Type B pancreatic cell (in vitro differentiated cells): ENCODE measurements around the gene TSEN34. TPM values are rescaled to one million over a fixed set of nuclear protein-coding genes. Genes with fewer than 3 reads are reported as not detected.
A peak's percentile ranks its signal among the peaks of the same experiment; 100 is the strongest.
"Not testable (repeated sequence)": the region's sequence is repeated elsewhere in the genome, so short reads cannot be mapped to it uniquely, and the experiment has no call there.

Source experiments
- DNase-seq: peaks from one replicate; pipeline ENCODE4 v3.0.0; 2021; ENCODE audit warnings: mixed read lengths; ENCODE audit not compliant: unreplicated experiment; ENCODE audit errors: extremely low spot score
- H3K27ac Mint-ChIP-seq: 2 replicates; pipeline ENCODE4 v1.8.0; 2021; ENCODE audit warnings: mild to moderate bottlenecking, mixed read lengths
- H3K27me3 Mint-ChIP-seq: 2 replicates; pipeline ENCODE4 v1.8.0; 2021; ENCODE audit warnings: mixed read lengths
- H3K36me3 Mint-ChIP-seq: 2 replicates; pipeline ENCODE4 v1.8.0; 2021; ENCODE audit warnings: mixed read lengths
- H3K4me1 Mint-ChIP-seq: one replicate; pipeline ENCODE4 v1.8.0; 2021; ENCODE audit warnings: mixed read lengths; ENCODE audit not compliant: unreplicated experiment
- H3K4me3 Mint-ChIP-seq: 2 replicates; pipeline ENCODE4 v1.8.0; 2021; ENCODE audit warnings: mild to moderate bottlenecking, mixed read lengths
- H3K9me3 Mint-ChIP-seq: 2 replicates; pipeline ENCODE4 v1.8.0; 2021; ENCODE audit warnings: mixed read lengths
- total RNA-seq: library from RNA; stranded (reverse); gene quantifications from 2 replicates; pipeline ENCODE4 v1.2.1, GENCODE V29; 2021; ENCODE audit warnings: low replicate concordance
- TF ChIP-seq, protein P1 (sequence below): fragments of 200-600 bp; sonication (generic); conservative IDR thresholded peaks from 2 replicates; pipeline ENCODE4 v1.5.0; 2021; ENCODE audit warnings: antibody characterized with exemption, mild to moderate bottlenecking

The TSEN34 gene
- total RNA-seq, 1 donor from 2014 or later = 41.9 TPM

- not testable (repeated sequence) for H3K9me3 Mint-ChIP-seq, H3K27ac Mint-ChIP-seq, H3K4me3 Mint-ChIP-seq, H3K36me3 Mint-ChIP-seq, DNase-seq, H3K4me1 Mint-ChIP-seq
- peaks cover 13% of the 10 kb centered on the region for H3K27me3 Mint-ChIP-seq
These were observed 31.6 kb downstream of the TSEN34 start, which contains the start of gene LILRB3 for GRCh38 chr19:54222474-54223276. Gene LILRB3 (minus strand): TSS chr19:54223007. CDS start chr19:54222976, 31 bp downstream.

- not testable (repeated sequence) for H3K36me3 Mint-ChIP-seq, H3K27ac Mint-ChIP-seq, H3K9me3 Mint-ChIP-seq, DNase-seq, H3K4me1 Mint-ChIP-seq, H3K4me3 Mint-ChIP-seq
- H3K27me3 Mint-ChIP-seq = peaks cover 13% of the 10 kb centered on the region
These were observed 32.3 kb downstream of the TSEN34 start for GRCh38 chr19:54223277-54223936.

DNA sequence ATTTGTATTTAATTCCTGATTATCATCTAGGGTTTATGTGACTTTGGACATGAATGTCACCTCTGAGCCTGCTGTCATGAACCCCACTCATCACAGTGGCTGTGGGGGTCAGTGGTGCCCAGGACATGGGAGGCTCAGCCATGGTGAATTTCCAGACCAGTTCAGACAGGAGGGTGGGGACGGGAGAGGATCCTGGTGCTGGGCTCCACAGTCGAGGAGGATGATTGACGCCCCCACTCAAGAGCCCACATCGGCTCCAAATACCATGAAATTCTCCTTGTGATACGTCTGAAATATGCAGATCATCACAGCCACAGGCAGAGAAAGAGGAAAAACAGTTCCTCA lies 32.8 kb downstream of the TSEN34 start:
- not testable (repeated sequence) for DNase-seq, H3K4me3 Mint-ChIP-seq, H3K4me1 Mint-ChIP-seq, H3K36me3 Mint-ChIP-seq, H3K9me3 Mint-ChIP-seq, H3K27ac Mint-ChIP-seq
- H3K27me3 Mint-ChIP-seq = peaks cover 13% of the 10 kb centered on the region

DNA sequence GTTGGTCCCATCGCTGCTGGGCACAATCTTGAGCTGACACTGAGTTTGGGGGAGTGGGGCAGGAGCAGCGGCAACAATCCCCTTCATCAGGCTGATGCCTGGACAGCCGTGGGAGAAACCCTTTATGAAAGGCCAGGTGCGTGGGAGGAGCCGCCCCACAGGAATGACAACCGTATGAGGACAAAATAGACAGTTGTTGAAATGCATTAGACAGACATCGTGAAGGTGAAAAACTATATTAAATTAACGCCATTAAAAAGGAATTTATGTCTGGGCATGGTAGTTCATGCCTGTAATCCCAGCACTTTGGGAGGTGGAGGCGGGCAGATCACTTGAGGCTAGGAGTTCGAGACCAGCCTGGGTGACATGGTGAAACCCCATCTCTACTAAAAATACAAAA lies 33.5 kb downstream of the TSEN34 start:
- H3K27me3 Mint-ChIP-seq = peaks cover 18% of the 10 kb centered on the region

GRCh38 chr19:54229146-54229545 lies 38.0 kb downstream of the TSEN34 start:
- H3K27me3 Mint-ChIP-seq = peaks cover 28% of the 10 kb centered on the region
- H3K4me3 Mint-ChIP-seq = no peak overlapping the region
- H3K36me3 Mint-ChIP-seq = no peaks in the 10 kb centered on the region
- no peak overlapping the region for H3K27ac Mint-ChIP-seq
- TF ChIP-seq, protein P1, sequence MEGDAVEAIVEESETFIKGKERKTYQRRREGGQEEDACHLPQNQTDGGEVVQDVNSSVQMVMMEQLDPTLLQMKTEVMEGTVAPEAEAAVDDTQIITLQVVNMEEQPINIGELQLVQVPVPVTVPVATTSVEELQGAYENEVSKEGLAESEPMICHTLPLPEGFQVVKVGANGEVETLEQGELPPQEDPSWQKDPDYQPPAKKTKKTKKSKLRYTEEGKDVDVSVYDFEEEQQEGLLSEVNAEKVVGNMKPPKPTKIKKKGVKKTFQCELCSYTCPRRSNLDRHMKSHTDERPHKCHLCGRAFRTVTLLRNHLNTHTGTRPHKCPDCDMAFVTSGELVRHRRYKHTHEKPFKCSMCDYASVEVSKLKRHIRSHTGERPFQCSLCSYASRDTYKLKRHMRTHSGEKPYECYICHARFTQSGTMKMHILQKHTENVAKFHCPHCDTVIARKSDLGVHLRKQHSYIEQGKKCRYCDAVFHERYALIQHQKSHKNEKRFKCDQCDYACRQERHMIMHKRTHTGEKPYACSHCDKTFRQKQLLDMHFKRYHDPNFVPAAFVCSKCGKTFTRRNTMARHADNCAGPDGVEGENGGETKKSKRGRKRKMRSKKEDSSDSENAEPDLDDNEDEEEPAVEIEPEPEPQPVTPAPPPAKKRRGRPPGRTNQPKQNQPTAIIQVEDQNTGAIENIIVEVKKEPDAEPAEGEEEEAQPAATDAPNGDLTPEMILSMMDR = no peak
- H3K4me1 Mint-ChIP-seq = no peaks in the 10 kb centered on the region
- no peak for DNase-seq
- H3K9me3 Mint-ChIP-seq = peaks cover 5% of the 10 kb centered on the region

More for the DNA sequence above, 33.5 kb downstream of the TSEN34 start:
- not testable (repeated sequence) for H3K9me3 Mint-ChIP-seq, H3K27ac Mint-ChIP-seq, H3K4me1 Mint-ChIP-seq, DNase-seq, H3K4me3 Mint-ChIP-seq, H3K36me3 Mint-ChIP-seq

DNA sequence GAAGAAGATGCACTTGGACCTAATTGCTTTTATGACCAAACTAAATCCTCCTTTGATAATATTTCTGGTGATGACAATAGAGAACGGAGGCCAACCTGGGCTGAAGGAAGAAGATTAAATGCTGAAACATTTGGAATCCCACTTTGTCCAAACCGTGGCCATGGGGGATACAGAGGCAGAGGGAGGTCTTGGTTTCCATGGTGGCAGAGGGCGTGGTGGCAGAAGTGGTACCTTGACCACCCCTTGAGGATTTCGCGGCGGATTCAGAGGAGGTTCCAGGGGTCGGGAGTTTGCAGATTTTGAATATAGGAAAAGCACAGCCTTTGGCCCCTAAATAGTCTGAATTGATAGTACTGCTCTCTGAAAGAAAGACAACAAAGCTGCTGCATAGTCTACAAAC lies 38.9 kb downstream of the TSEN34 start:
- TF ChIP-seq, protein P1 = no peak
- H3K27ac Mint-ChIP-seq = no peak overlapping the region
- H3K9me3 Mint-ChIP-seq = peaks cover 5% of the 10 kb centered on the region
- H3K4me1 Mint-ChIP-seq = no peaks in the 10 kb centered on the region
- no peak for DNase-seq
- no peaks in the 10 kb centered on the region for H3K36me3 Mint-ChIP-seq
- no peak overlapping the region for H3K4me3 Mint-ChIP-seq
- peaks cover 34% of the 10 kb centered on the region for H3K27me3 Mint-ChIP-seq

DNA sequence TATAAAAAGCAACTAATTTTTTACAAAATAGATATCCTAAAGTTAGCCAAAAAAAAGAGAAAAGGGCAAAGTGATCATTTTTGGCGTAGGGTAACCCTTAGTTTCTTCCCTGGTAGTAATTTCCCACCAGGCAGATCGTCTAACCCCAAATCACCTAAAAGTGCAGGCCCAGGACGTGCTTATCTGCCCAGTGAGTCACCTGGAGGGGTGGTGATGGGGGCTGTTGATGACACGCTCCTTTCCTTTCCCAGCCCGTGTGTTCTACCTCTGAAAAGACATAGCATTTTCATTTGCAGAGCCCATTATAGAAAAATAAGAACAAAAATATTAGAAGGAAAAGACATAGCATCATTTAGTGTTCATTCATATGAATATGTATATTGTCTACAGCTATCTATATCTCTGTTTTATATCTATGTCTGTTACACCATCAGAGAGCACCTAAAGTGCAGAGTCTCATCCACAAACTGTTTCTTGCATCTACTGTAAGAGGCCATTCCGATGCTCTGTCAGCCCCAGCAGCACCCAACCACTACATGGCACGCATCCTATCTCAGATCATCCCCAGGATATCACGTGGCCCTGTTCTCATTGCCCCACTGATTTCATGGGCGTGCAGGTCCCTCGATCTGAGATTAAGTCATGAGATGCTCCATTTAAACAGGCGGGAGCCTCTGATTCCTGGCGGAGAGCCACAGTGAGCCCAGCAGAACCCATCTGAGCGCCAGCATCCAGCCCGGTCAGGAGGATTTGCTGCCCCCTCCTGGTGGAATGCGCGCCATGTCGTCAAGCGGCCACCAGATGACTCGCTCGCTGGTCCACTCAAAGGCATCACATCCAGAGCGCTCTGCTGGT lies 40.2 kb downstream of the TSEN34 start:
- Mint-ChIP-seq H3K27me3 (peaks cover 34% of the 10 kb centered on the region), H3K27ac (no peak overlapping the region), H3K4me1 (no peaks in the 10 kb centered on the region), H3K4me3 (no peak overlapping the region), H3K36me3 (no peaks in the 10 kb centered on the region), H3K9me3 (peaks cover 5% of the 10 kb centered on the region)
- peak; percentile 92 for DNase-seq
- TF ChIP-seq, protein P1 = peak; percentile 99
